GM21786 (cell line): ENCODE measurements around the gene ZNF816.
"Not testable (repeated sequence)": the region's sequence is repeated elsewhere in the genome, so short reads cannot be mapped to it uniquely, and the experiment has no call there.

Experiments
- ATAC-seq: cut with Tn5 transposase; IDR thresholded peaks from one replicate; pipeline ENCODE4 v1.9.1; 2021; ENCODE audit not compliant: unreplicated experiment

Gene ZNF816

GRCh38 chr19:52961981-52962380 is 700 bp downstream of the ZNF816 start:
- no peak for ATAC-seq

GRCh38 chr19:52959613-52960295 is 2.9 kb downstream of the ZNF816 start:
- no peak for ATAC-seq

- no peak for ATAC-seq
These were observed 5.1 kb downstream of the ZNF816 start for GRCh38 chr19:52957591-52957990.

GRCh38 chr19:52956917-52957316 is 5.8 kb downstream of the ZNF816 start:
- ATAC-seq: no peak

- no peak for ATAC-seq
These were observed 13.3 kb downstream of the ZNF816 start for GRCh38 chr19:52949422-52949821.

- no peak for ATAC-seq
These were observed 14.5 kb downstream of the ZNF816 start for GRCh38 chr19:52948025-52948770.

GRCh38 chr19:52946322-52947310 is 16.1 kb downstream of the ZNF816 start:
- no peak for ATAC-seq

GRCh38 chr19:52945652-52946321 is 16.9 kb downstream of the ZNF816 start:
- ATAC-seq: no peak

GRCh38 chr19:52944703-52945493 is 17.8 kb downstream of the ZNF816 start:
- ATAC-seq: not testable (repeated sequence)

- ATAC-seq: no peak
These were observed 18.6 kb downstream of the ZNF816 start for GRCh38 chr19:52943884-52944643.

- no peak for ATAC-seq
These were observed 19.4 kb downstream of the ZNF816 start for GRCh38 chr19:52943134-52943883.

- peak; percentile 80 for ATAC-seq
These were observed 20.1 kb downstream of the ZNF816 start for GRCh38 chr19:52942386-52943133.

GRCh38 chr19:52941941-52942385 is 20.7 kb downstream of the ZNF816 start:
- no peak for ATAC-seq

GRCh38 chr19:52941523-52941922 is 21.2 kb downstream of the ZNF816 start:
- ATAC-seq: not testable (repeated sequence)

GRCh38 chr19:52940905-52941304 is 21.8 kb downstream of the ZNF816 start:
- ATAC-seq: not testable (repeated sequence)

- no peak for ATAC-seq
These were observed 23.9 kb downstream of the ZNF816 start for GRCh38 chr19:52938761-52939160.

GRCh38 chr19:52936954-52937325 is 25.7 kb downstream of the ZNF816 start:
- no peak for ATAC-seq
